HG02870 (cell line): Measurements from ENCODE around the gene ELMOD2.

Experiments
- ATAC-seq: cut with Tn5 transposase; IDR thresholded peaks from one replicate; pipeline ENCODE4 v1.9.1; 2021; ENCODE audit warnings: mild to moderate bottlenecking, moderate library complexity; ENCODE audit not compliant: unreplicated experiment

The ELMOD2 gene

DNA sequence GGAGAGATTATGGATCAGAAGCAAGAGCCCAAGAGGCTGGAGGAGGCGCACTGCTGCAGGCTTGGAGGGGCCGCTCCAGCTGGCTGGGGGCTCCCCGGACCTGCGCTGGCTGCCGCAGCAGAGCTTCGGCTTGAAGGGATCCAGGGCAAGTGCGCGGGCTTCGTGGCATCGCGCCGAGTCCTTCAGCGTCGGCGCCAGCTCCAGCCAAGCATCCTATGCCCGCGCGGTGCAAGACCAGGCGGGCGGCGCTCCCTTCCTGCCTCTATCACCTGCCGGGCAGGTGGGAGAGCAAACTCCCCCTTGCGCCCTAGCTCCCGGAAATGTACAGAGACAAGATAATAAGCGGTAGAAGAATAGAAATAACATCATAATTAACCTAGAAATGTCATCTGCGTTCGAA lies 55.3 kb downstream of the ELMOD2 start:
- ATAC-seq, result no peak

DNA sequence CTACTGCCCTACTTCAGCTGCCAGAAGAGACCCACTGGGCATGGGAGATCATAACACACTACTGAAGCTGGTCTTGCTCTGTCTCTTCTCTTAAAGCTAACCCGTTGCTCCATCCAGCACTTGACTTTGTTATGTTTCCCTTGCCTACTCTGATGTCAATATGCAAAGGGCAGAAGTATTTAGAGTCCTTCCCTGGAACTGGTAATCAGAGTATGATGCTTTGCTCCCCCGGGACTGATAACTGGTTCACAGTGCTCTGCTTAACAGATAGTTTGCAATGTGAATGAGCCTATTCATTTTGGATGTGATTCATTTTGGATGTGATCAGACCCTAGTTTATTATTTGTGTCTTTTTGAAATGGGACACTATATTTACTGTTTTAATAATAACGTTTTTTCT lies 57.1 kb downstream of the ELMOD2 start:
- ATAC-seq, result no peak

DNA sequence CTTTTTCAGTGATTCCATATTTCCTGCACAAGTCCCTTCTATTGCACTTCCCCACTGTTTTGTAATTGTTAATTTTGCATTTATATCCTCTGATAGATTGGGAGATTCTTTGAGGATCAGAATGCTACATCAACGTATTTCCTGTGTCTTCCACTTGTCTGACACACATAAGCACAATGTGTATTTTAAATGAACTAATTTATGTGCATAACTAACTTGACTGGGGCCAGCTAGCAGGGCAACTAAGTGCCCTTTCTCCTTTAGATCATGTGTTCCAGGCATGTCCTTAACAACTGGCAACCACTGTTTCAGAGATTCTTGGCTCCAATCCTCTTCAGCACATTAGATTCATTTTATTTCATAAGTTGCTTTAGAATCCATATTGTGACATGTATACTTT lies 60.5 kb downstream of the ELMOD2 start:
- ATAC-seq, result no peak

DNA sequence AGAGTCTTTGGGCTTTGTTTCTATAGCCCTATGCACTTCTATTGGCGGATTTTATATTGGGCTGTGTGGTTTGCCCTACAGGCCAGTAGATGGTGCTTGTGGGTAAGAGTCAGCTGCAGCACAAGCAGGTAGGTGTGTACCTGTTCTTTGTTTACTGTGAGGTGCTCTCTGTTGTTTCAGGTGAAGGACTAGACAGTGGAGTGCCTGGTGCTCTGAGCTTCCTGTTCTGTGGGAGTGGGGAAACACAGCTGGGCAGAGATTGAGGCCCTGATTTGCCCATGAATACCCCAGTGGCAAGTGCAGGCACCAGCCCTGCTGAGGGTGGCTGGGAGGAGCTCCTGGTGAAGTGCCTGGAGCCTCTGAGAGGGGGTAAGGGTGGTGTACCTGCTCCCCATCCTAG lies 71.1 kb downstream of the ELMOD2 start:
- ATAC-seq, result peak; percentile 93

DNA sequence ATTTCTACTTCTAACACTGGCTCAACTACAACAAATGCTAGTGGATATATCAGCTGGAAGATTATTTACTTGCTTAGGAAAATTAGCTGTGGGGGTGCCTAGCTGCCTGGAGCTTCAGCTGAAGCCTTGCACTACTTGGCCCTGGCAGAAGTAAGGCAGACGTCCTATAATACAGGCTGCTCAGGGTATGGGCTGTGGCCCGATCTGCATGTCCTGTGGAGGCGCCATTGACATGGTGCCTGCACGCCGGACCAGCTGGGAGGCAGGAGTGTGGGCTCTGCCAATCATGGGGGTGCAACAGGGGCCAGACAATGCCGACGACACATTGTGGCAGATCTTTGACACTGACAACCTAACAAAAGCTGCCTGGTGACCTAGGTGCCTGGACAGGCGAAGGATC lies 76.4 kb downstream of the ELMOD2 start:
- ATAC-seq, result no peak

DNA sequence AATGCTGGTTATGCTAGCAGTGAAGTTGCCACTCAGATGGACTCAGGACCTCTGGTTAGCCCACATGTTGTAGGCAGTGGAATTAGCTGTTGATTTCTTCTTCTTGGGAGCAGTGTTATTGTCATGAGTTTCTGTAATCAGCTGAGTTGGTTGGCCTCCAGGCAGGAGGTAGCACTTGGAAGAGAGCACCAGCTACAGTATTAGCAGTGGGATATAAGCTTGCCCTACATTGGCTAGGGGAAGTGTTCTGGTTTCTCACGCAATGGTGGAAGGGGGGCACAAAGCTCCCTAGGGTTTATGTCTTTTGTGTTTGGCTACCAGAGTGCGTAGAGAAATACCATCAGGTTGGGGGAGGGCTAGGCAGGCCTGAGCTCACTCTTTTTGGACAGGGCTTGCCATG lies 78.7 kb downstream of the ELMOD2 start:
- no peak for ATAC-seq

DNA sequence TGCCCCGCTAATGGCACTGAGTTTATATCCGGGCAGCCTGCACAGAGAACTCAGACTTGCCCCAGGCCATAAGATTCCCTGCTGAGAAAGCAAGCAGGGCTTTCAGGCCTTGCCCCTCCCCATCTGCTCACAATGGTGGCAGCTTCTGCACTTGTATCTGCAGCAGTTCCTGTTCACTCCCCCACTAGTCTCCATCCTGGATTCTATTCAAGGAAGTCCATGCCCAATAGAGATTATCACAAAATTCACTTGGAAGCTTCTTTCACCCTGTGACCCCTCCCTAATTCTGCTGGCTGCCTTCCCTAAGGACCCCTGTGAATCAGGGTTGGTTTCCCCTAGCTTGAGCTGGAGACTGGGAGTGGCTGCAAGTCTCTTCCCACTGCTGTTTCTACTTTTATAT lies 79.3 kb downstream of the ELMOD2 start:
- no peak for ATAC-seq
